ENCODE results near the gene DAND5. TPM values are rescaled to one million over a fixed set of nuclear protein-coding genes. Genes with fewer than 3 reads are reported as not detected.

The DAND5 gene
- total and polyA plus RNA-seq, 9 of the 15 experiments (the other 6 are each of a cell fraction or from before 2014, with no cell fraction given), result 0.22 to 0.83 (median 0.60) TPM

DNA sequence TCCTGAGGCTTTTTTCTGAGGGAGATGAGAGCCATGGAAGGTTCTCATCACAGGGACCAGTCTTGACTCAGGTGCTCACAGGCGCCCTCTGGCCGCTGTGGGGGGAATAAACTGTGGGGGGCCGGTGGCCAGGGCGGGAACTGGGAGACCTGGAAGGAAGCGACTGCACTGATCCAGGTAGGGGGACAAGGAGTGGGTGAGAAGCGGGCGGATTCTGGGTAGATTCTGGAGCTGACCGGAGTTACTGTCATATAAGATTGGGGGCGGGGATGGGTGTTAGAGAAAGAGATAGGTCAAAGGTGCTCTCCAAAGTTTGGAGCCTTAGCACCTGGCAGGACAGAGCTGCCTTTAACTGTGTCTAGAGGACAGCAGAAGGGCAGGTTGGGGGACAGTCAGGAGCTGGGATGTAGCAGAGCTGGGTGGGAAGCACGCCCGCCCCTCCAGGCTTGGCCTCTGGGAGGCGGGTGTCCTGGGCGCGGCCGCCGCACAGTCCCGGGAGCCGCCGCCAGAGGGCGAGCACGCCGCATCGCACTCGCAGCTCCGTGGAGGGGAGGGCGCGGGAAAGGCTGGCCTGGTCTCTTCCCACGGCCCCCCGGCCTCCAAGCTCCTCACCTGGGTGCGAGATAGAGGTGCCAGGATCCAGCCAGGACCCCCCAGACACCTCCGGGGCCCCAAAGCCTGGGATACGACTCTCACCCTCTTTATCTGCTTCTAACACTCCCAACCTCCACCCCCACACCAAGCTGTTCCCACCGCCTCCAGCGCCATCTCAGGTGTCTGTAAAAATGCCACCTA lies 4.2 kb upstream of the DAND5 start (continued):
- TF ChIP-seq, protein P1, sequence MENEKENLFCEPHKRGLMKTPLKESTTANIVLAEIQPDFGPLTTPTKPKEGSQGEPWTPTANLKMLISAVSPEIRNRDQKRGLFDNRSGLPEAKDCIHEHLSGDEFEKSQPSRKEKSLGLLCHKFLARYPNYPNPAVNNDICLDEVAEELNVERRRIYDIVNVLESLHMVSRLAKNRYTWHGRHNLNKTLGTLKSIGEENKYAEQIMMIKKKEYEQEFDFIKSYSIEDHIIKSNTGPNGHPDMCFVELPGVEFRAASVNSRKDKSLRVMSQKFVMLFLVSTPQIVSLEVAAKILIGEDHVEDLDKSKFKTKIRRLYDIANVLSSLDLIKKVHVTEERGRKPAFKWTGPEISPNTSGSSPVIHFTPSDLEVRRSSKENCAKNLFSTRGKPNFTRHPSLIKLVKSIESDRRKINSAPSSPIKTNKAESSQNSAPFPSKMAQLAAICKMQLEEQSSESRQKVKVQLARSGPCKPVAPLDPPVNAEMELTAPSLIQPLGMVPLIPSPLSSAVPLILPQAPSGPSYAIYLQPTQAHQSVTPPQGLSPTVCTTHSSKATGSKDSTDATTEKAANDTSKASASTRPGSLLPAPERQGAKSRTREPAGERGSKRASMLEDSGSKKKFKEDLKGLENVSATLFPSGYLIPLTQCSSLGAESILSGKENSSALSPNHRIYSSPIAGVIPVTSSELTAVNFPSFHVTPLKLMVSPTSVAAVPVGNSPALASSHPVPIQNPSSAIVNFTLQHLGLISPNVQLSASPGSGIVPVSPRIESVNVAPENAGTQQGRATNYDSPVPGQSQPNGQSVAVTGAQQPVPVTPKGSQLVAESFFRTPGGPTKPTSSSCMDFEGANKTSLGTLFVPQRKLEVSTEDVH (IDR thresholded peaks at IDR 0.05; ENCODE audit: low read depth, partially characterized antibody), result peak; percentile 83
- no peak for TF ChIP-seq IRF2 (CRISPR knock-in tag; IDR thresholded peaks at IDR 0.05)
- TF ChIP-seq NFIX (CRISPR knock-in tag; IDR thresholded peaks at IDR 0.05; ENCODE audit: low read depth), result no peak
- TF ChIP-seq, protein P2, sequence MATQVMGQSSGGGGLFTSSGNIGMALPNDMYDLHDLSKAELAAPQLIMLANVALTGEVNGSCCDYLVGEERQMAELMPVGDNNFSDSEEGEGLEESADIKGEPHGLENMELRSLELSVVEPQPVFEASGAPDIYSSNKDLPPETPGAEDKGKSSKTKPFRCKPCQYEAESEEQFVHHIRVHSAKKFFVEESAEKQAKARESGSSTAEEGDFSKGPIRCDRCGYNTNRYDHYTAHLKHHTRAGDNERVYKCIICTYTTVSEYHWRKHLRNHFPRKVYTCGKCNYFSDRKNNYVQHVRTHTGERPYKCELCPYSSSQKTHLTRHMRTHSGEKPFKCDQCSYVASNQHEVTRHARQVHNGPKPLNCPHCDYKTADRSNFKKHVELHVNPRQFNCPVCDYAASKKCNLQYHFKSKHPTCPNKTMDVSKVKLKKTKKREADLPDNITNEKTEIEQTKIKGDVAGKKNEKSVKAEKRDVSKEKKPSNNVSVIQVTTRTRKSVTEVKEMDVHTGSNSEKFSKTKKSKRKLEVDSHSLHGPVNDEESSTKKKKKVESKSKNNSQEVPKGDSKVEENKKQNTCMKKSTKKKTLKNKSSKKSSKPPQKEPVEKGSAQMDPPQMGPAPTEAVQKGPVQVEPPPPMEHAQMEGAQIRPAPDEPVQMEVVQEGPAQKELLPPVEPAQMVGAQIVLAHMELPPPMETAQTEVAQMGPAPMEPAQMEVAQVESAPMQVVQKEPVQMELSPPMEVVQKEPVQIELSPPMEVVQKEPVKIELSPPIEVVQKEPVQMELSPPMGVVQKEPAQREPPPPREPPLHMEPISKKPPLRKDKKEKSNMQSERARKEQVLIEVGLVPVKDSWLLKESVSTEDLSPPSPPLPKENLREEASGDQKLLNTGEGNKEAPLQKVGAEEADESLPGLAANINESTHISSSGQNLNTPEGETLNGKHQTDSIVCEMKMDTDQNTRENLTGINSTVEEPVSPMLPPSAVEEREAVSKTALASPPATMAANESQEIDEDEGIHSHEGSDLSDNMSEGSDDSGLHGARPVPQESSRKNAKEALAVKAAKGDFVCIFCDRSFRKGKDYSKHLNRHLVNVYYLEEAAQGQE (IDR thresholded peaks at IDR 0.05; ENCODE audit: borderline replicate concordance), result peak; percentile 55; the same call in 1 of the 2 replicates
- TF ChIP-seq, protein P2 (CRISPR knock-in tag; IDR thresholded peaks at IDR 0.05; ENCODE audit: low read depth), result no peak
- TF ChIP-seq, protein P3, sequence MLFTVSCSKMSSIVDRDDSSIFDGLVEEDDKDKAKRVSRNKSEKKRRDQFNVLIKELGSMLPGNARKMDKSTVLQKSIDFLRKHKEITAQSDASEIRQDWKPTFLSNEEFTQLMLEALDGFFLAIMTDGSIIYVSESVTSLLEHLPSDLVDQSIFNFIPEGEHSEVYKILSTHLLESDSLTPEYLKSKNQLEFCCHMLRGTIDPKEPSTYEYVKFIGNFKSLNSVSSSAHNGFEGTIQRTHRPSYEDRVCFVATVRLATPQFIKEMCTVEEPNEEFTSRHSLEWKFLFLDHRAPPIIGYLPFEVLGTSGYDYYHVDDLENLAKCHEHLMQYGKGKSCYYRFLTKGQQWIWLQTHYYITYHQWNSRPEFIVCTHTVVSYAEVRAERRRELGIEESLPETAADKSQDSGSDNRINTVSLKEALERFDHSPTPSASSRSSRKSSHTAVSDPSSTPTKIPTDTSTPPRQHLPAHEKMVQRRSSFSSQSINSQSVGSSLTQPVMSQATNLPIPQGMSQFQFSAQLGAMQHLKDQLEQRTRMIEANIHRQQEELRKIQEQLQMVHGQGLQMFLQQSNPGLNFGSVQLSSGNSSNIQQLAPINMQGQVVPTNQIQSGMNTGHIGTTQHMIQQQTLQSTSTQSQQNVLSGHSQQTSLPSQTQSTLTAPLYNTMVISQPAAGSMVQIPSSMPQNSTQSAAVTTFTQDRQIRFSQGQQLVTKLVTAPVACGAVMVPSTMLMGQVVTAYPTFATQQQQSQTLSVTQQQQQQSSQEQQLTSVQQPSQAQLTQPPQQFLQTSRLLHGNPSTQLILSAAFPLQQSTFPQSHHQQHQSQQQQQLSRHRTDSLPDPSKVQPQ (CRISPR knock-in tag; IDR thresholded peaks at IDR 0.05; ENCODE audit: borderline replicate concordance), result no peak
- TF ChIP-seq TCF3 (CRISPR knock-in tag; IDR thresholded peaks at IDR 0.05), result peak; percentile 50
- TF ChIP-seq MYNN (IDR thresholded peaks at IDR 0.05), result no peak
- no peak for TF ChIP-seq MYNN (CRISPR knock-in tag; IDR thresholded peaks at IDR 0.05)
- peak; percentile 69 for TF ChIP-seq HMGN3 (IDR thresholded peaks at IDR 0.05; ENCODE audit: borderline replicate concordance, extremely low read depth, insufficient read length, low read depth, low read length)
- TF ChIP-seq BCOR (IDR thresholded peaks at IDR 0.05), result peak; percentile 69
- no peak for TF ChIP-seq ZFPM2 (CRISPR knock-in tag; IDR thresholded peaks at IDR 0.05)
- TF ChIP-seq TAF1 (IDR thresholded peaks at IDR 0.05; ENCODE audit: control insufficient read depth, extremely low read depth, insufficient read depth, low read length, severe bottlenecking), result peak; percentile 37

Measured in K562 (cell line).